GM18498 (cell line): ENCODE results near the gene SLC5A4.
"Not testable (repeated sequence)": the region's sequence is repeated elsewhere in the genome, so short reads cannot be mapped to it uniquely, and the experiment has no call there.

ENCODE experiments used
- ATAC-seq: cut with Tn5 transposase; IDR thresholded peaks from one replicate; pipeline ENCODE4 v1.9.1; 2021; ENCODE audit warnings: mild to moderate bottlenecking, moderate library complexity; ENCODE audit not compliant: unreplicated experiment

The SLC5A4 gene

GRCh38 chr22:32255217-32255616, at the start of gene SLC5A4:
TSS of gene SLC5A4 (minus strand) at chr22:32255347. CDS start at chr22:32255329, 18 bp downstream.
- no peak for ATAC-seq

DNA sequence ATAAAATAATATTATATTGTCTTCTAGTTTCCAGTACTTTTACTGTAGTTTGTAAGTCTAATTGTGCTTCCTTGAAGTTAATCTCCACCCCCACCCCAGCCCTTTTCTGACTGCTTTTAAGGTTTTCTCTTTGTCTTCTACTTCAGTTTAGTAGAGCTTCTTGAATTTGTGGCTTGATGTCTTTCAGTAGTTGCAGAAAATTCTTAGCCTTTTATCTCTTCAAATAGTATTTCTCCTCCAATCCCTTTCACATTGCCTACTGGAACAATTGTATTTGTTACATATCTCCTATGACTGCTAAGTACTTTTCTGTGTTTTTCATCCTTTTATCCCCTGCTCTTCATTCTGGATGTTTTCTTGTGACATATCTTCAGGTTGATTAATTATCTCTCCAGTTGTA, 38.8 kb upstream of the SLC5A4 start:
- ATAC-seq: not testable (repeated sequence)

DNA sequence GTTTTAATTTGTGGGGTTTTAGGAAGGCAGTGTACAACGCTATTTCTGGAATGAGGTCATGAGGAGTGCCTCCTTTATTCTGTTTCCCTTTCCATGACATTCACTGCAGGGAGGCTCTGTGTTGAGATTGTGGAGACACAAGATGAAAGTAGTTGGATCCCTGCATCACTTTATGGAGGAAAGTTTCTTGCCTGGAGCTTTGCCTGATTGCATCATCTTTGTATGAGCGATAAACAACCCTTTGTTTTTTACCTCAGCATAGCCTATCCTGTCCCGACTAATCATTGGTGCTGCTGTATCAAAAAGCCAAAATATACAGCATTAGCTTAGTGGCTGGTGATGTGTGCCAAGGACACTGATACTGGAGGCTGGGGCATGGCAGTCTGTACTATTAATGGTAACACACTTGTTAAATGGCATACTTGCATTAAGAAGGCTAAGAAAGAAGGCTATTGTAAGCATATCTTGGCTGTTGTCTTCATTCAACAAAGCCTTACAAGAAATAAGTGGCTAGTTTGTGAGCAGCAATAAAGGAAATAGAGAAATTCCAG, 31.2 kb upstream of the SLC5A4 start:
- ATAC-seq: no peak

DNA sequence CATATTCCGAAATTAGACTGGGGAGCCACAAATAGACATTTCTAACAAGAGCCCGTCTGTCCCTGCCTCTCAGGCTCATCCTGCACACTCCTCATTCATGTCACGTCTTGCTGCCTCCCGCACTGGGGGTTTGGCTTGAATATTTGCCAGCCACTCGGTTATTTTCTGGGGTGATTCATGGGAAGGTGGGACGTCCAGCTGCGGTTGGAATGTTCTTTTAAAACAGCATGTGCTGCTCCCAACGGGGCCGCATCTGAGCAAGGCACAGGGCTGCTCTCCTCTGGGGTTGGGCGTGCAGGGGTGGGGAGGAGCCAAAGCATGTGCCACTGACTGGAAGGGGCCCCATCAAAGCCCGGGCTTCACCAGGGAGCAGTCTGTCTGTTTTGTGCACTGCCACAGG, 25.9 kb upstream of the SLC5A4 start:
- ATAC-seq: no peak

- ATAC-seq: not testable (repeated sequence)
These were observed 20.2 kb upstream of the SLC5A4 start for GRCh38 chr22:32275353-32275752.

DNA sequence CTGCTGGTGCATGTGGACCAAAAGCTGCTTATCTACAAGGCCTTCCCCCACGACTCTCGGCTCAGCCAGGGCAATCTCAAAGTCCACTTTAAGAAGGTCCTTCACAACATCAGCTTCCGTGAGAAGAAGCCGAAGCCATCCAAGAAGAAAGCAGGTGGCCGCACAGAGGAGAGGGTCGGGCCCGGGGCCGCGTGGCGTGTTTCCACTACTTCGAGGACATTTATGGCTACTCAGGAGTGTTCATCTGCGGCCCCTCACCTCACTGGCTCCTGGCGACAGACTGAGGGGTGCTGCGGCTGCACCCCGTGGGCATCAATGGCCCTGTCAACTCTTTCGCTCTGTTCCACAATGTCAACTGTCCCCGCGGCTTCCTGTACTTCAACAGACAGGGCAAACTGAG, 16.2 kb upstream of the SLC5A4 start:
- ATAC-seq: no peak

- ATAC-seq: no peak
These were observed 15.7 kb upstream of the SLC5A4 start for GRCh38 chr22:32270641-32271369.

DNA sequence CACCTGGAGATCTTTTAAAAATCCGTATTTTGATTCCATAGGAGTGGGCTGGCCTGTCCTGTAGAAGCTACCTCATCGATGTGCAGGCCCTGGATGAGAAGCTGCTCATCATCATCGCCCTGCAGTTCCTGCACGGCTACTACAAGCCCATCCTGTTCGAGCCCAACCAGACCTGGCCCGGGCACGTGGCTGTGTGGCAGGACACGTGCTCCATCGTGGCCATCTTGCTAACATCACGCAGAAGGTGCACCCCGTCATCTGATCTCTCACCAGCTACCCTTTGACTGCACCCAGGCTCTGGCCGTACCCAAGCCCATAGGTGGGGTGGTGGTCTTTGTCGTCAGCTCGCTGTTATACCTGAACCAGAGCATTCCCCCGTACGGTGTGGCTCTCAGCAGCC, 14.2 kb upstream of the SLC5A4 start:
- ATAC-seq: no peak

GRCh38 chr22:32267011-32267410, 11.9 kb upstream of the SLC5A4 start:
- no peak for ATAC-seq

- no peak for ATAC-seq
These were observed 11.0 kb upstream of the SLC5A4 start for GRCh38 chr22:32265882-32266767.

DNA sequence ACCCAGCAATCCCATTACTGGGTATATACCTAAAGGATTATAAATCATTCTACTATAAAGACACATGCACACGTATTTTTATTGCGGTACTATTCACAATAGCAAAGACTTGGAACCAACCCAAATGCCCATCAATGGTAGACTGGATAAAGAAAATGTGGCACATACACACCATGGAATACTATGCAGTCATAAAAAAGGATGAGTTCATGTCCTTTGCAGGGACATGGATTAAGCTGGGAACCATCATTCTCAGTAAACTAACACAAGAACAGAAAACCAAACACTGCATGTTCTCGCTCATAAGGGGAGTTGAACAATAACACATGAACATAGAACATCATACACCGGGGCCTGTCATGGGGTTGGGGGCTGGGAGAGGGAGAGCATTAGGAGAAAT, 8.5 kb upstream of the SLC5A4 start:
- not testable (repeated sequence) for ATAC-seq

- no peak for ATAC-seq
These were observed 6.2 kb upstream of the SLC5A4 start for GRCh38 chr22:32261306-32261705.

- no peak for ATAC-seq
These were observed 3.6 kb upstream of the SLC5A4 start for GRCh38 chr22:32258791-32259190.

- no peak for ATAC-seq
These were observed 579 bp upstream of the SLC5A4 start for GRCh38 chr22:32255726-32256125.

DNA sequence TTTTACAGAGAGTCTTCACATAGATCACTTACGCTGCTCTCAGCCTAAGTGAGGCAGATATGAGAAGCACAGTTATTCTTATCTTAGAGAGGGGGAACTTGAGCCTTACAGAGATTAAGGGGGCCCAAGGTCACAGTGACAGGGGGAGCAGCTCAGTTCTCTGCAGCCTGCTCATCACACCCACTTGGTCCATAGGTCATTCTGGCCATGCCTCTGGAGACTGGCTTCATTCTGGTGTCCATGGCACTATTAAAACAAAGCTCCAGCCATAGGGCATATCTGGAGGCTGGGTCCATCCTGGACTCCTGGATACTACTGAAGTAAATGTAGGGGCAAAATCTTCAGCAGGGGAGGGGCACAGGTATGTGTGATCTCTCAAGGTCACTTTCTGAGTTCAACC, 5.9 kb downstream of the SLC5A4 start:
- no peak for ATAC-seq

DNA sequence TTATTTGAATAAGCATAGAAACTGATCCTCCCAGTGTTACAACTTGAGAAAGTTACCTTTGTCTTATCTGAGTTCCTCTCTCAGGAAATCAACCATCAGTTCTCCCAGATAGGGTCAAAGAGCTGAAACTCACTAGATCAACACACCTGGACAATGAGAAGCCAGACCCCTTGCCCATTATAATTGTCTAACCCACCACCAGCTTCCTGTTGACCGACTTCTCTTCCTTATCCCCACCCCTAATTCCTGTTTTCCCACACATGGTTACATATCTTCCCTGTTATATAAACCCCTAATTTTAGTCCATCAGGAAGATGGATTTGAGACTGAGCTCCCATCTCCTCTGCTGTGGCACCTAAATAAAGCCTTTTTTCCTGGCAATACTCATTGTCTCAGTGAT, 6.9 kb downstream of the SLC5A4 start:
- no peak for ATAC-seq

- no peak for ATAC-seq
These were observed 9.0 kb downstream of the SLC5A4 start for GRCh38 chr22:32246166-32246565.

- ATAC-seq: no peak
These were observed 10.1 kb downstream of the SLC5A4 start for GRCh38 chr22:32245042-32245441.

- ATAC-seq: no peak
These were observed 10.6 kb downstream of the SLC5A4 start for GRCh38 chr22:32244547-32244946.

DNA sequence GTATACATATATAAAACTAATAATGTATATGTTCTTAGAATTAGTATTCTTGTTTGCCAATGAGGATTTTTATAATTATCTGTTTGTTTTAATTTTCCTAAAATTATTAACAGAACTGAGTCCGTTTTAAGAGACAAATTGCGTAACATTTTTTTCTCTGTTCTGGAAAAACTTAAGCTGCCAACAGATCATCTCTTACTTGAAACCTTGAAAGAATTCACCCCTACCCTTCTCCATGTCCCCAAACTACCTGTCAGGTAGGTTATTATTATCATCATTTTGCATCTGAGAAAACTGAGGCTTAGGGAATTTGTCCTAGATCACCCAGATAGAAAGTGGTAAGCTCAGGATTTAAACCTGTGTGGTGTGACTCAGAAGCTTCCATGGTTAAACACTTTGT, 14.7 kb downstream of the SLC5A4 start:
- no peak for ATAC-seq

DNA sequence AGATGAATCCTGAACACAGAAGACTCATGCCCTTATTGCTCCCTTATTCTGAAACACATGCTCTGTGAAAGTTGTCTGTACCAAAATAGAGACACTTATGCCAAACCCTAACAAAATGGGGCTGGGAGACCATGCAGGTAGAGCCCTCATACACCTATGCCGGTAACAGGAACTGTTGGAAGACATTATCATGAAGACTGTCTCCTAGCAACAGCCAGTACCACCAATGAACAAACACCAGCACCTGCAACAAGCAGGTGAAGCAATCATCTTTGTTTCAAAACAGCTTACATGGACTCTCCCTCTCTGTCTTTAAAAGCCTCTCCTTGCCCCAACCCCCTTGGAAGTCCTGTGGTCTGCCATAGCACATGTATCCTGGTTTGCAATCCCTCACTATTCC, 17.2 kb downstream of the SLC5A4 start:
- no peak for ATAC-seq

GRCh38 chr22:32236970-32237369, 18.2 kb downstream of the SLC5A4 start:
- ATAC-seq: no peak
